SU-DHL-6 (cell line): ENCODE measurements around the gene TRIOBP.

Experiments
- H2AFZ ChIP-seq: fragments of 200-600 bp; sonication (generic); 2 replicates; pipeline ENCODE4 v1.6.1; 2014; ENCODE audit warnings: low read depth, mild to moderate bottlenecking, moderate library complexity, mixed read lengths, antibody characterized with exemption, low read length; ENCODE audit not compliant: severe bottlenecking
- H3F3A ChIP-seq: fragments of 200-600 bp; shearing (Covaris generic); 2 replicates; pipeline ENCODE4 v1.6.0; 2016; ENCODE audit warnings: antibody characterized with exemption, mild to moderate bottlenecking; ENCODE audit not compliant: insufficient read depth
- H3K27ac ChIP-seq: fragments of 200-600 bp; sonication (generic); 2 replicates; pipeline ENCODE4 v1.5.1; 2016; ENCODE audit warnings: low read depth, mild to moderate bottlenecking, low read length, moderate library complexity, mixed read lengths
- H3K27me3 ChIP-seq: fragments of 200-600 bp; sonication (generic), shearing (Covaris generic); 2 replicates; pipeline ENCODE4 v1.6.0; 2014; ENCODE audit warnings: mild to moderate bottlenecking, low read length
- H3K36me3 ChIP-seq: fragments of 200-600 bp; sonication (generic); 2 replicates; pipeline ENCODE4 v1.6.1; 2014; ENCODE audit warnings: mild to moderate bottlenecking, low read length, mixed read lengths
- H3K4me2 ChIP-seq: fragments of 300-600, 200-600 bp; shearing (Covaris generic), sonication (generic); 2 replicates; pipeline ENCODE4 v1.6.0; 2014; ENCODE audit warnings: low read length, low read depth, mild to moderate bottlenecking; ENCODE audit not compliant: poor library complexity, severe bottlenecking
- H3K4me3 ChIP-seq: fragments of 200-600 bp; sonication (generic); 2 replicates; pipeline ENCODE4 v1.5.1; 2014; ENCODE audit warnings: antibody characterized with exemption, low read length, mild to moderate bottlenecking, mixed read lengths; ENCODE audit not compliant: insufficient read depth, poor library complexity, severe bottlenecking
- H3K79me2 ChIP-seq: fragments of 200-600 bp; sonication (generic); 2 replicates; pipeline ENCODE4 v1.6.1; 2014; ENCODE audit warnings: mild to moderate bottlenecking, low read length, moderate library complexity; ENCODE audit not compliant: insufficient read depth
- H3K9ac ChIP-seq: fragments of 200-600 bp; sonication (generic); 2 replicates; pipeline ENCODE4 v1.7.0; 2014; ENCODE audit warnings: mild to moderate bottlenecking, low read length
- H3K9me2 ChIP-seq: fragments of 200-600 bp; sonication (generic); replicated peaks from 2 replicates; pipeline ENCODE4 v1.6.1; 2014; ENCODE audit warnings: low read length; ENCODE audit not compliant: insufficient read depth
- H3K9me3 ChIP-seq: fragments of 200-600 bp; sonication (generic); 2 replicates; pipeline ENCODE4 v1.6.1; 2014; ENCODE audit warnings: low read length, mixed read lengths; ENCODE audit not compliant: insufficient read depth
- H4K20me1 ChIP-seq: fragments of 200-600 bp; sonication (generic); 2 replicates; pipeline ENCODE4 v1.6.1; 2014; ENCODE audit warnings: low read depth, mild to moderate bottlenecking, antibody characterized with exemption, low read length, moderate library complexity, mixed read lengths
- CTCF ChIP-seq: fragments of 200-600 bp; sonication (generic); IDR thresholded peaks from one replicate; pipeline ENCODE4 v1.5.1; 2017; ENCODE audit warnings: antibody characterized with exemption, mild to moderate bottlenecking, low read length, moderate library complexity; ENCODE audit not compliant: insufficient read depth, poor library complexity, severe bottlenecking
- EZH2phosphoT487 ChIP-seq: fragments of 200-600 bp; sonication (generic), shearing (Covaris generic); conservative IDR thresholded peaks from 2 replicates; pipeline ENCODE4 v1.6.1; 2018; ENCODE audit warnings: mild to moderate bottlenecking, antibody characterized with exemption, low read length, moderate library complexity, mixed read lengths

Gene TRIOBP

DNA sequence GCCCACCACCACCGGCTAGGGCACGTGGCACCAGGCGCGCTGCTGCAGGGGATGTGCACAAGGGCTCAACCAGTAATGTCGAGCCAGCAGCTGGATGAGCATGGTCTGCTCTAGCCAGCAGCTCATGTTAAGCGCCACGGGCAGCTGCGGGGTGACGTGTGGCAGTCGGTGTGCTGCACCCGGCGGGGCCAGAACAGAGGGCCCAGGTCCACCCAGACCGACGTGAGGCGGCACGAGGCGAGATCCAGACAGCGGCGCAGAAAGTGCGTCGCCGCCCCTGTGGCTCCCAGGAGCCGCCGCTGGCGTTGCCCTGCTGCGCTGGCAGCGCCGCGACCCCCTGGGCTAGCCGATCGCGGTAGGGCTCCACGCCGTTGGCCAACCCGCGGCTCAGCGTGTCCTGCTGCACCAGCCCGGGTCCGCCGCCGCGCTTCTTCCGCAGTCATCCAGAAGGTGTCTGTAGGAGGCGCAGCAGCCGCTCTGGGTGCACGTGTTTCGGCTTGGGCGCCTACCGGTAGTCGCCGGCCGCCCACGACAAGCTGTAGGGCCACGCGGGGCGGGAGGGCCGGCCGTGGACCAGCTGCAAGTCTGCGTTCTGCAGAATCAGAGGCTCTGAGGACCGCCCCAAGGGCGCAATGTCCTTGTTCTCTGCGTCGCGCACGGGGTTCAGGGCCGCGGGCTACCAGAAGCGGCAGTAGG, 121.7 kb downstream of the TRIOBP start:
- H3K79me2 ChIP-seq: no peaks in the 10 kb centered on the region
- H2AFZ ChIP-seq: peak overlapping the region; percentile 50
- no peak overlapping the region for H3K4me3 ChIP-seq
- no peaks in the 10 kb centered on the region for H4K20me1 ChIP-seq
- H3K9me3 ChIP-seq: no peaks in the 10 kb centered on the region
- H3K9ac ChIP-seq: 0 out of 2 replicates have a peak overlapping the region, but pooled peaks have one; percentile 31
- no peaks in the 10 kb centered on the region for H3K27me3 ChIP-seq
- H3K36me3 ChIP-seq: no peaks in the 10 kb centered on the region
- H3F3A ChIP-seq: no peaks in the 10 kb centered on the region
- H3K27ac ChIP-seq: no peak overlapping the region
- peak overlapping the region; percentile 33 for H3K4me2 ChIP-seq
- TF ChIP-seq EZH2phosphoT487 (no peak), CTCF (peak; percentile 12)
- H3K9me2 ChIP-seq: no peaks in the 10 kb centered on the region

DNA sequence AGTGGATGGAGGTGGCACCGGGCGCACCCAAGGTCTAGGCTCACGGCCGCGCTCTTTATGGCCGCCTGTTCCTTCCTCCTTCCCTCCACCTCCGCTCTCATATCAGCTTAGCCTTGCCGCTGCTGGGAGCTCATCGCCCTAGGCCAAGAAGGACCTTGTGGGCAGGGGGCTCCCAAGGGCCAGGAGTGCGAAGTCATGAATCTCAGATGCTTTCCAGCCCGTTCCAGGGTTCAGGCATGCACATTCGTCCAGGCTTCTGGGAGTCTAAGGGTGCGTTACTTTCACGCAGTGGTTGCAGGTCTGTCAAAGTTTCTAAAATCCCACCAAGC, 122.2 kb downstream of the TRIOBP start:
- Histone ChIP-seq H3K4me3 (no peak overlapping the region), H3K79me2 (no peaks in the 10 kb centered on the region), H3K36me3 (no peaks in the 10 kb centered on the region), H3K27me3 (no peaks in the 10 kb centered on the region), H3K9me2 (no peaks in the 10 kb centered on the region), H3F3A (no peaks in the 10 kb centered on the region), H3K4me2 (peak overlapping the region; percentile 33), H3K27ac (no peak overlapping the region), H3K9me3 (no peaks in the 10 kb centered on the region), H2AFZ (peak overlapping the region; percentile 50), H4K20me1 (no peaks in the 10 kb centered on the region), H3K9ac (no peak overlapping the region)
- TF ChIP-seq CTCF (no peak), EZH2phosphoT487 (no peak)

DNA sequence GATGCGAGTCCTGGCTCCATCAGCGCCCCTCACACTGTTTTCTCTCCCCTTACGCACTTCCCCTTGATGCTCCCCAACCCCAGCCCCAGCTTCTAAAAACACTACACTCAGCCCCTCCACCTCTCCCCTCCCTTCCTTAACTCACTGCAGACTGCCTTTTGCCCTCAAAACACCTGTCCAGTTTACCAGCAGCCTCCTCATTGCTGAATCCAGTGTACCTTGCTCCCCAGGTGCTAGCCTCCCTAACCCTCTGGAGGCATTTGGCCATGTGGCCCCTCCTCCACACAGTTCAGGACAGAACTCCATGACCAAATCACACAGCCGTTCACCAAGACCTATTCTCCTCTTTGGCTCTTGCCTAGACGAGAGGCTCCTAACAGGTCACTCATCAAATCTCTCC, 123.5 kb downstream of the TRIOBP start:
- H4K20me1 ChIP-seq: no peaks in the 10 kb centered on the region
- H3K9ac ChIP-seq: no peak overlapping the region
- H3K79me2 ChIP-seq: no peaks in the 10 kb centered on the region
- no peak overlapping the region for H2AFZ ChIP-seq
- no peaks in the 10 kb centered on the region for H3K36me3 ChIP-seq
- H3F3A ChIP-seq: no peaks in the 10 kb centered on the region
- H3K4me2 ChIP-seq: no peak overlapping the region
- no peak overlapping the region for H3K27ac ChIP-seq
- no peaks in the 10 kb centered on the region for H3K9me3 ChIP-seq
- H3K9me2 ChIP-seq: no peaks in the 10 kb centered on the region
- no peak overlapping the region for H3K4me3 ChIP-seq
- TF ChIP-seq EZH2phosphoT487 (no peak), CTCF (no peak)
- H3K27me3 ChIP-seq: no peaks in the 10 kb centered on the region
